GM12873 (cell line): ENCODE data around the gene UFC1.

Source experiments
- CTCF ChIP-seq: IDR thresholded peaks from 2 replicates; pipeline ENCODE4 v1.5.1; 2012; ENCODE audit warnings: low read depth, mild to moderate bottlenecking, moderate library complexity, low read length, control low read depth; ENCODE audit not compliant: insufficient read depth; ENCODE audit errors: missing control alignments

UFC1 gene

GRCh38 chr1:161138431-161138830 lies 15.3 kb upstream of the UFC1 start:
- no peak for TF ChIP-seq CTCF

DNA sequence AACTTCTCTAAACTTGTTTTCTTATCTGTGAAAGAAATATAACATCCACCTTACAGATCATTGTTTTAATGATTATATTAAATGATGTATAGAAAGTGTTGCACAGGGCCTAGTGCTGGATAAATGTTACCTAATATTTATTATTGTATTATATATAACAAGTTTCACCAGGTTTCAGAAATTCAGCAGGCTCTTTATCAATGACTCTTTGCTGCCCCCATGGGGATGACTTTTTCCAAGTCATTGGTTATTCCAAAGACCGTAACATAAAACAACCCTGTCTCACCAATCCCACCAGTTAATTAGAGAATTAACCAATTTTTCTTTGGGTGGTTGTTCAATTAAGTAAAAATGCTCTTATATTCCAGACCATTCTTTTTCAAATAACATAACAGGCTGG lies 14.0 kb upstream of the UFC1 start:
- TF ChIP-seq CTCF = peak; percentile 42

DNA sequence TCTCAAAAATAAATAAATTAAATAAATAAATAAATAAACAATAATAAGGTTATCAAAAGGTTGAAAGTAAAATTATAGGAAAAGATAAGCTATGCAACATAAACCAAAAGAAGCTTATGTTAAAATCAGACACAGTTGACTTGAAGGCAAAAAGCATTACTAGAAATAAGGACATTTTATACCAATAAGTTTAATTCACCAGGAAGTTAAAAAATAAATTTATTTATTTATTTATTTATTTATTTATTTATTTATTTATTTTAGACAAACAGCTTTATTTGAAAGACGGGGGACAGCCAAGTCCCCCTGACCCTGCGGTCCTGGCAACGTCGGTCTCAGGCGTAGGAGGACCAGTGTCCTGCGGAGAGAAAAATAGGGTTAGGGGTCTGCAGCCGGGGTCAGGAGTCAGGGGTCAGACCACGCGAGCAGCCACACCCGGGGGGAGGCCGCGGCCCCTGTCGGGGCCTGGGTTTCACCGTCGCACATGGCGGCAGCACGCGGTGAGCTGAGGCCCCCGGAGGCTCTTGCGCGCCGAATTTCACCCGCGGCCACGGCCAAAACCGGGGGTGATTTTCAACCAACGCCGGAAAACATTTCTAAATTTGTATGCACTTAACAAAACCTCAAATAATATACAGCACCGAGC lies 12.9 kb upstream of the UFC1 start:
- no peak for TF ChIP-seq CTCF

DNA sequence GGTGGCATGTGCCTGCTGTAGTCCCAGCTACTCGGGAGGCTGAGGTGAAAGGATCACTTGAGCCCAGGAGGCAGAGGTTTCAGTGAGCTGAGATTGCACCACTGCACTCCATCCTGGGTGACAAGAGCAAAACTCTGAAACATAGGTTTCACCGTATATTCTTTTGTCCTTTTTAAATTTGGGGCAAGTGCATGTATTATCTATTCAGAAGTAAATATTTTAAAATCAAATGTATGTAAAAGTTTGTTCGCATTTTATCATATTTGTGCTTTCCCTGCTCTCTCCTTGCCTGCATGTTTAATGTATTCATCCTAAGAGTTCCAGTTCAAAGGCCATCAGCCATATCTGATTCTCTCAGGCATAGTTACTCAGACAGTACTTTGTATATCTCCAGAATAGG lies 7.9 kb upstream of the UFC1 start:
- TF ChIP-seq CTCF = no peak

- no peak for TF ChIP-seq CTCF
Observed at GRCh38 chr1:161153176-161153575, 602 bp upstream of the UFC1 start.

DNA sequence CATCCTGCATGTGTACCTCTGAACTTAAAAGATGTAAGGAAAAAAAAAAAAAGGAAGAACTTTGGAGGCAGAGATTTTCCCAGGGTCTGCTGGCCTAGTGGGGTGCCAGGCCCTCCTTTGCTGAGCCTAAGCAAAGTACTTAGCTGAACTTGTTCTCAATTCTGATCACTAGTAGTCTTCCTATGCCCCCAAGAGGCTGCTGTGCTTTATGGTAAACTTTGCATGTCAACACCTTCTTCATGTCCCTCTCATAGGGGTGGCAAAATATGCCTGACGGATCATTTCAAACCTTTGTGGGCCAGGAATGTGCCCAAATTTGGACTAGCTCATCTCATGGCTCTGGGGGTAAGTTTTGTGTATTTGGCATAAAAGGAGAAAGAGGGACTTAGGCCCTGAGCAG lies 4.1 kb downstream of the UFC1 start:
- TF ChIP-seq CTCF = no peak

GRCh38 chr1:161158316-161159010 lies 4.7 kb downstream of the UFC1 start:
- no peak for TF ChIP-seq CTCF
